Retinal pigment epithelial cell (primary cell): ENCODE measurements around the gene HSPH1.

ENCODE experiments used
- DNase-seq: peaks from one replicate; pipeline ENCODE4 v3.0.0-alpha.2; 2010; ENCODE audit warnings: low read depth
- H3K4me3 ChIP-seq: 2 replicates; pipeline ENCODE4 v1.5.1; 2011; ENCODE audit warnings: mild to moderate bottlenecking, low read length, control low read depth, moderate library complexity
- TF ChIP-seq, protein P1 (sequence below): conservative IDR thresholded peaks from 2 replicates; pipeline ENCODE4 v1.5.1; 2011; ENCODE audit warnings: low read depth, low read length, control low read depth, inconsistent platforms

HSPH1 gene

DNA sequence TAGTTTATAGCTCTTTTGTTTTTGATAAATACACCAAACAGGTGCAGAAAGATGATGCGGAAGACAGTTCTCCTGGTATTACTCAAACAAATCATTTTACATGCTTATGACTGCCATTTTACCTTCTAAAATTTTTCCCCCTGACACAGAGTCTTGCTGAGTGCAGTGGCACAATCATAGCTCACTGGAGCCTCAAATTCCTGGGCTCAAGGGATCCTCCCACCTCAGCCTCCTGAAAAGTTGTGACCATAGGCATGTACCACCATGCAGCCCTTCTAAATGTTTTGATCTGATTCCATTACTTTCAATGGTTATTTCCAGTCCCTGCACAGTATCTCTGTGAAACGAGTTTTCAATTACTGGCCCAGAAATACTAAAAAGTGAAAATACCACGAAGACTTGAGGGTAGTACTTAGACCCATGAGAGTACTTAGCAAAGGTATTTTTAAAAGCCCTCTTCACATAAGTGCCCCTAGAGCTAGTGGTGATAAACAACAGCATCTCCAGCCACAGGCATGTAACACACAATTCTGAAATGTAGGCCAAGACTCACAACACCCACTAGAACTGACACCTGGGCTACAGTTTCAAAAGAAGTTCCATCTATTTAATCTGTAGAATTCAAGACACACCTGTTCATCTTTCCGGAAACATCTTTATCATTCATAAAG lies 11.3 kb downstream of the HSPH1 start:
- no peak for DNase-seq
- TF ChIP-seq, protein P1, sequence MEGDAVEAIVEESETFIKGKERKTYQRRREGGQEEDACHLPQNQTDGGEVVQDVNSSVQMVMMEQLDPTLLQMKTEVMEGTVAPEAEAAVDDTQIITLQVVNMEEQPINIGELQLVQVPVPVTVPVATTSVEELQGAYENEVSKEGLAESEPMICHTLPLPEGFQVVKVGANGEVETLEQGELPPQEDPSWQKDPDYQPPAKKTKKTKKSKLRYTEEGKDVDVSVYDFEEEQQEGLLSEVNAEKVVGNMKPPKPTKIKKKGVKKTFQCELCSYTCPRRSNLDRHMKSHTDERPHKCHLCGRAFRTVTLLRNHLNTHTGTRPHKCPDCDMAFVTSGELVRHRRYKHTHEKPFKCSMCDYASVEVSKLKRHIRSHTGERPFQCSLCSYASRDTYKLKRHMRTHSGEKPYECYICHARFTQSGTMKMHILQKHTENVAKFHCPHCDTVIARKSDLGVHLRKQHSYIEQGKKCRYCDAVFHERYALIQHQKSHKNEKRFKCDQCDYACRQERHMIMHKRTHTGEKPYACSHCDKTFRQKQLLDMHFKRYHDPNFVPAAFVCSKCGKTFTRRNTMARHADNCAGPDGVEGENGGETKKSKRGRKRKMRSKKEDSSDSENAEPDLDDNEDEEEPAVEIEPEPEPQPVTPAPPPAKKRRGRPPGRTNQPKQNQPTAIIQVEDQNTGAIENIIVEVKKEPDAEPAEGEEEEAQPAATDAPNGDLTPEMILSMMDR = no peak
- no peak overlapping the region for H3K4me3 ChIP-seq

DNA sequence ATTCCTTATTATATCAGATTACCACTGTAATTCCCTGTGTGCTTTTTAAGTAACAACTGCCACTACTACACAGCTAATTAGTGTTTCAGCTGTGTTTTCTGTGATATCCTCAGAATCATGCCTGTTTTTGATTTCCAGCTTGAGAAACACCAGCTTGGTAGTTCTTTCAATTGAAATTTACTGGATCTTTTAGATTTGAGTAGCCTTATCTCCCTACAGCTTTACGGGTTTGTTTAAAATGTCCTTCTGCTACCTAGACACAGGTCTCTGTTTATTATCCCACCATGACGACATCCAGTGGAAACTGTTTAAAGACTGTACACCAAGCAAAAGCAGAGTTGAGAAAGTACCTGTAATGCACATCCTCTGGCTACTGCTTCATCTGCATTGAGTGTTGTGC lies 12.1 kb downstream of the HSPH1 start:
- no peak overlapping the region for H3K4me3 ChIP-seq
- TF ChIP-seq, protein P1 = no peak
- no peak for DNase-seq

DNA sequence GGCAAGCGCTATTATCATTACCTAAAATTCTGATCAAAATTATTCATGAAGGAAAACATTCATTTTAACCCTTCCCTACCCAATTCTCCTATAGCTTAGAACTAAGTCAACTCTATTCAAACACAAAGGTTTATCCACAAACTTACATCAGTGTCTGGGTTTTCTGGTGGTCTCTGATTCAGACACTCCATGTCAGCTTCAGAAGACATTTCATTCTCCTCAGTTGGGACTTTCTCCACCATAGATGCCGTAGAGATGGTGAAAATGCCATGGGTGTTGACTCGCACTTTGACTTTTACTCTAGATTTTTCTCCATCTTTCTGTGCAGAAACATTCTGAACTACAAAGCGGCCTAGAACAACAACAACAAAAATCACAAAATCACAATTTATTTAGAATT lies 16.3 kb downstream of the HSPH1 start:
- DNase-seq = no peak
- no peak overlapping the region for H3K4me3 ChIP-seq
- TF ChIP-seq, protein P1 = no peak

DNA sequence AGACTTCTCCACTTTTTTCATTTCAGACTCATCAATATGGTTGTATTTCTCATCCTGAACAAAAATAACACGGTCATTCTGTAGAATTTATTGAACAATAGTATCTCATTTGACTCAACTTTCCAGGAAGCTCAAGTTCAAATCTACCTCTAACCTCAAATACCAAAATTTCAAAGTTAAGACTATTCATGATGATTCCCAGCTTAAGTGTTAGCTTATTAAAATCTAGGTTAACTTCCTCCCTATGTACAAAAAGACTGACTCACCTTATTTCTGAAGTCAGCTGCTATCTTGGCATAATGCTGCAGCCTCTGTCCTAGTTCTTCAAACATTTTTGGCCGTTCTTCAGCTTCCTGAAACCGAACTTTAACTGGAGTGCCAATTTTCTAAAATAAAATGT lies 23.2 kb downstream of the HSPH1 start:
- DNase-seq = no peak
- TF ChIP-seq, protein P1 = no peak
- no peak overlapping the region for H3K4me3 ChIP-seq

DNA sequence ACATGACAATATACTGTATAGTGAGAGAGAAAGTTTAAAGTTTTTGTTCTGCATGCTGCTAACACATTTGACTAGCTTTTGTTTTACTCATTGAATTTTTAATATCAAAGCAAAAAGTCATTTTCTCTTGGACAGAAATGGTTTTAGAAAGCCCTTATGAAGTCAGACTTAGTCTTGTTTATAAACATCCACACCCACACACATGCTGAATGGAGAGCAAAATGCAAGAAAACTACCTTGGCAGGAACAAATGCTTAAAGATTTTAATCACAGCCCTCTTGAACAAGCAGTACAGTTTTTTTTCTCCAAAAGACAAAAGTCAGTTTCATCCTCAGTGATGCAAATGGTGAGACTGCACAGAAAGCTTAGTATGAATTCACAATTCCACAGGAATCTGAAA lies 25.0 kb downstream of the HSPH1 start:
- DNase-seq = no peak
- no peak overlapping the region for H3K4me3 ChIP-seq
- TF ChIP-seq, protein P1 = no peak

DNA sequence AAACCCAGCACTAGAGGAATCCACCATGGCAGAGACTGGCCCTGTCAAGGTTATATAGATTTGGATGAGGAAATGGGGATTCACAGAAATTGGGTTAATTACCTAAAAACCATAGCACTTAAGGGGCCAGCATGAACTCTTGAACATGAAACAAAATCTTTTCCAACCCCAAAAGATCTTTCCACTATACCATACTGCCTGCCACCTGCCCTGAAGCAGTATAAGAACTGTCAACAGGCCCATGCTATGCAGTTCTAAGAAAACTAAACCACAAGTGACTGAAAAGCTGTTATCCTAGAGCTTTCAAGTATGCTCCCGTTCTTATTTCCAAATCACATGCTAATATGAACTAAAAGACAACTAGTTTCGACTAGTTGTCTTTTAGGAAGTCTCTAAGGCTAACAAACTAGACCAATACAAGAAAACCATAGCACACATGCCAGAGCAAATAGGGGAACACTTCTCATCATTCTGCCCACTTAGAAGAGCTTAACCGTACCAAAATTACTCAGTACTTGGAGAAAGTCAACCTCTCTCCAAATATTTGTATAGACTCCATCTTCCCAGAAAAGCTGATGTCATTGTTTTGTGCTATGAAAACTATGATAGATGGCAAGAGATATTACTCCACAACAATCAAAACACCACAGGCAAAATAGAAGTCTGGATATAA lies 27.5 kb downstream of the HSPH1 start:
- no peak for DNase-seq
- TF ChIP-seq, protein P1 = no peak
- H3K4me3 ChIP-seq = no peak overlapping the region

DNA sequence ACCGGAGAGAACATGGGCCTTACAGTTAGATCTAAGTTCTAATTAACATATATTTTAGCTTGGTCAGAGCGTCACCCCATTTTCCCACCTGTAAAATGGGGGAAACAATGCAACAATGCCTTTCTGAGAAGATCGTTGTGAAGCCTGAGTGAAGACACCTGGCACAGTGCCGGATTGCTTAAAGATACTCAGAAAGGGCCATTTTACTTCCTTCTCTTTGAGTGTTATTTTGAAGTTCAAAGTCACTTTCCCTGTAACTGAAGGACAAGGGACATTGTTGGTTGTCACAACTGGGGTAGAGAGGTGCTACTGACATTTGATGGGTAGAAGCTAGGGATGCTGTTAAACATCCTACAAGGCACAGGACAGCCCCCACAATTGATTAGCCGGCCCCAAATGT lies 28.1 kb downstream of the HSPH1 start:
- TF ChIP-seq, protein P1 = no peak
- H3K4me3 ChIP-seq = no peak overlapping the region
- DNase-seq = no peak
